GM12892 (cell line): Measurements from ENCODE around the gene LMTK2.

Source experiments
- DNase-seq: peaks from one replicate; pipeline ENCODE4 v3.0.0; 2011; ENCODE audit not compliant: insufficient read length
- FAIRE-seq: peaks from 2 replicates; lab custom pipeline; 2011; peaks lifted over from hg19 to GRCh38; lab: Jason Lieb, UNC
- POLR2A ChIP-seq: IDR thresholded peaks from 2 replicates; pipeline ENCODE4 v1.6.1; 2011; ENCODE audit warnings: low read depth, low read length, control low read depth
- POLR2AphosphoS5 ChIP-seq: IDR thresholded peaks from 2 replicates; pipeline ENCODE4 v1.6.1; 2011; ENCODE audit warnings: low read depth, low read length, control low read depth
- TAF1 ChIP-seq: IDR thresholded peaks from 2 replicates; pipeline ENCODE4 v1.6.1; 2011; ENCODE audit warnings: low read depth, mild to moderate bottlenecking, control low read depth, low read length, borderline replicate concordance

Gene LMTK2

DNA sequence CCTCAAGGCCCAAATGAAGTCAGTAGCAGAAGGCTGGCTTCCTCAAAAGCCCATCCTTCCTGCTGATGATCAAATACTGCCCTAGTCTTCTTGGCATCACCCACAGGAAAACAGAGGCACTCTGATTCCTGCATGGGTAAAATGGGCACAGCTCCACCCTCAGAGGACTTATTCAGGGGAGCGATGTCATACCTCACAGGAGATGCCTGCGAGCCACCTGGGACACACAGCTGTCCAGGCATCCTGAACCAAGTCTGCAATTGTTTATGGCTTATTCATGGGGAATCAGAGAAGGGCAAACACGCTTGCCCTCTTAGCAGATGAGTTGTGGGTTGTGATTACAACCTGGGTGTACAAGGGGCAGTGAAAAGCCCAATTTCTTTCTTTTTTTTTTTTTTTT, 22.0 kb upstream of the LMTK2 start:
- no peak for TF ChIP-seq POLR2AphosphoS5
- FAIRE-seq (no peak), DNase-seq (no peak)

DNA sequence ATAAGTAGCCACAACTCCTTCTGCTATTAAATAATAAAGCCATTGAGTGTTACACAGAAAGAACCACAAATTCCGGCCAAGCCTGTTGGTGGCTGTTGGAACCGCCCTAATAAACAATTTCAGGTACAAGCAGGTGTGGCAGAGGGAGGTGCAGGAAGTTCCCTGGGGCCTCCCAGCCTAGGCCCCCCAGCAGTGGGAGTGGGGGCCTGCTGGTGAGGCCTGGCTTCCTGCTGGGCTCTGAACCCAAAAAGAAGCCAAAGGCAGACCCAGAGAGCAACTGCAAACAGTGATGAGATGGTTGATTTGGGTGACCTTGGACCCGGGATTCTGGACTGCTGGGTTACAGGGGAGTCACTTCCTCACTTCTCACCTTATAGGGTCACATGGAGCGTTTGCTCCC, 21.0 kb upstream of the LMTK2 start:
- TF ChIP-seq POLR2AphosphoS5 (no peak), POLR2A (no peak), TAF1 (no peak)
- FAIRE-seq (no peak), DNase-seq (no peak)

DNA sequence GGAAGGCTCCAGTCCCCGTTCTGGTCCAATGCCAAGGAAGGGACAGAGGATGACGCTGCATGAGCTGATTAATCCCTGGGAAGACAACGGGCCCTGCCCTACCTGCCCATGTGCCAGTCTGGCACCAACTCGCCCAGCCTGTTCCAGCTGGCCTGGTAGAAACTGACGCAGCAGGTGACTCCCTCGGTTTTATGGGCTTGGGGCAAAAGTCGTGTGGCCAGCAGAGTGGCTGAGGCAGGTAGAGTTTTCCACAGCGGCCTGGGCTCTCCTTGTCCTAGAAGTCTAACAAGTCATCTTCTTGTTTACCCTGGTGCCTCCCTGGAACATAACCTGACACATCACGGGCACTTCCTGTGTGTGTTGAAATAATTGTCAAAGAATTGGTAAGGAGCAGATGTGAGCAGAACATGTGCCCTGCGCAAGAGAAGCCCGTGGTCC, 20.4 kb upstream of the LMTK2 start:
- no peak for TF ChIP-seq POLR2AphosphoS5
- no peak for TF ChIP-seq TAF1
- TF ChIP-seq POLR2A, result no peak
- DNase-seq, result no peak
- no peak for FAIRE-seq

DNA sequence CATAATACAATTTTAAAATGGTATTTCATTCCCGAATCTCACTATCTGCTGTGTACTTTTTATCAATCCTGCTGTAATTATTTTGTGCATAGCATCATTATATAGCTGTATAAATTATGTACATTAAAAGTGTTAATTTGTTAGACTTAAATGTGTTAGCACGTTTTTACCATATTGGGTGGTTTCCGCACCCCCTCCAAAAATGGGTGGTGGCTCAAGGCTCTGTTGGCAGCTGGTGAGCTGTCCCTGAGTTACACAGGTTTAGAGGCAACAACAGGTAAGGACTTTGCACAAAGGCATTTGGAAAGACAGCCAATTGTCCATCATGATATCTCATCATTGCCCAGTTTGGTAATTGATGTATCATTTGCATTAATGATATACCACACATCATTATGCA, 18.6 kb upstream of the LMTK2 start:
- FAIRE-seq (no peak), DNase-seq (no peak)
- no peak for TF ChIP-seq TAF1
- TF ChIP-seq POLR2A, result no peak
- TF ChIP-seq POLR2AphosphoS5, result no peak

DNA sequence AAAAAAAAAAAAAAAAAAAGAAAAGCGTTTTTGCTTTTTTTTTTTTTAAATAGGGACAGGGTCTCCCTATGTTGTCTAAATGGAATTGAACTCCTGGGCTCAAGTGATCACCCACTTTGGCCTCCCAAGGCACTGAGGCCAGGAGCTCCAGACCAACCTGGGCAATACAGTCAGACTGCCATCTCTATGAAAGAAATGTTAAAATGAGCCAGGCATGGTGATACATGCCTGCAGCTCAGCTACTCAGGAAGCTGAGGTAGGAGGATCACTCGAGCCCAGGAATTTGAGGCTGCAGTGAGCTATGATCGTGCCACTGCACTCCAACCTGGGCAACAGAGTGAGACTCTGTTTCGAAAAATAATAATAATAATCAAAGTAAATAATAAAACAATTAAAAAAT, 16.5 kb upstream of the LMTK2 start:
- FAIRE-seq, result no peak
- TF ChIP-seq TAF1 (no peak), POLR2AphosphoS5 (no peak), POLR2A (no peak)
- no peak for DNase-seq

DNA sequence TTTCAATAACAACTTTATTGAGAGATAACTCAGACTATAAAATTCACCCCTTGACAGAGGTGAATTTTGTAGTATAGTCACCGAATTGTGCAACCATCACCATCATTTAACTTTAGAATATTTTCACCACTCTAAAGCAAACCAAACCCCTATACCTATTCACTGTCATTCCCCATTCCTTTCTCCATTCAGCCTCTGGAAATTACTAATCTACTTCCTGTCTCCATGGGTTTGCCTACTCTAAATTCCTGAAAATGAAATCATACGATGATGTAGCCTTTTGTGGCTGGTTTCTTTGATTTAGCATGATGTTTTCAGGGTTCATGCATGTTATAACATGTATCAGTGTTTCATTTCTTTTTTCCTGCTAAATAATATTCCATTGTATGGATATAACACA, 15.6 kb upstream of the LMTK2 start:
- FAIRE-seq (no peak), DNase-seq (no peak)

DNA sequence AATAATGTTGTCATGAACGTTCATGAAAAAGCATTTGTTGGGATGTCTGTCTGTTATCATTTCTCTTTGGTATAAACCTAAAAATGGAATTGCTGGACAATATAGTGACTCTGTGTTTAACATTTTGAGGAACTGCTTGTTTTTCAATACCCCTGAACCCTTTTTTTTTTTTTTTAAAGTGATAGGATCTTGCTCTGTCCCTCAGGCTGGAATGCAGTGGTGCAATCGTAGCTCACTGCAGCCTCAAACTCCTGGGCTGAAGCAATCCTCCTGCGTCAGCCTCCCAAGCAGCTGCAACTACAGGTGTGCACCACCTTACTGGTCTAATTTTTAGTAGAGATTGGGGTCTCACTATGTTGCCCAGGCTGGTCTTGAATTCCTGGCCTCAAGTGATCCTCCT, 15.1 kb upstream of the LMTK2 start:
- DNase-seq (no peak), FAIRE-seq (no peak)
- TF ChIP-seq POLR2A (no peak), POLR2AphosphoS5 (no peak), TAF1 (no peak)

More for the DNA sequence above, 15.6 kb upstream of the LMTK2 start:
- no peak for TF ChIP-seq TAF1
- TF ChIP-seq POLR2A, result no peak
- TF ChIP-seq POLR2AphosphoS5, result no peak

DNA sequence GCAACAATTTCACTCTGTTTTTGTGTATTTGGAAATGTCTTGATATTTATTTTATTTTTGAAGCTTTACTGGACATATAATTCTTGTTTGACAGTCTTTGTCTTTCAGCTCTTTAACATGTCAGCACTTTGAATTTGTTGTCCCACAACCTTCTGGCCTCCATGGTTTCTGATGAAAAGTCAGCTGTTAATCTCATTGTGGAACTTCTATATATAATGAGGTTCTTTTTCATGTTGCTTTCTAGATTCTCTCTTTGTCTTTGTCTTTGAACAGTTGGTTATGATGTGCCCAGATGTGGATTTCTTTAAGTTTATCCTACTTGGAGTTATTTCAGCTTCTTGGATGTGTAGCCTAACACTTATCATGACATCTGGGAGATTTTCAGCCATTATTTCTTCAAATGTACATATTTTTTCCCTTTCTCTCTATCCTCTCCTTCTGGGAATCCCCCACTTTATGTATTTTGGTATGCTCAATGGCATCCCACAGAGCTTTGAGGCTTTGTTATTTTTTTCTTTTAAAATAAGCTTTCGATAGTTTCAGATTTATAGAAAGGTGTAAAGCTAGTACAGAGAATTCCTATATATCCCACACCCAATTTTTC, 9.5 kb upstream of the LMTK2 start:
- FAIRE-seq, result no peak
- TF ChIP-seq POLR2A (no peak), TAF1 (no peak), POLR2AphosphoS5 (no peak)
- DNase-seq, result no peak

DNA sequence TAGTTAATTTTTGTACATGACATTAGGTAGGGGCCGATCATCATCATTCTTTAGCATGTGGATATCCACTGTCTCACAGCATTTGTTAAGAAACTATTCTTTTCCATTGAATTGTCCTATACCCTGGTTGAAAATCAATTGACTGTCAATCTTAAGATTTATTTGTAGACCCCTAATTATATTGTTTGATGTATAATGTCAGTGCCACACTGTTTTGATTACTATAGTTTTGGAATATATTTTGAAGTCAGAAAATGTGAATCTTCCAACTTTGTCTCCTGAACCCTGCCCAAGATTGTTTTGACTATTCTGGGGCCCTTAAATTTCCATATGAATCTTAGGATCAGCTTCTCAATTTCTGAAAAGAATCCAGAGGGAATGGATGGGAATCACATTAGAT, 6.6 kb upstream of the LMTK2 start:
- no peak for FAIRE-seq
- TF ChIP-seq POLR2AphosphoS5 (no peak), TAF1 (no peak), POLR2A (no peak)

DNA sequence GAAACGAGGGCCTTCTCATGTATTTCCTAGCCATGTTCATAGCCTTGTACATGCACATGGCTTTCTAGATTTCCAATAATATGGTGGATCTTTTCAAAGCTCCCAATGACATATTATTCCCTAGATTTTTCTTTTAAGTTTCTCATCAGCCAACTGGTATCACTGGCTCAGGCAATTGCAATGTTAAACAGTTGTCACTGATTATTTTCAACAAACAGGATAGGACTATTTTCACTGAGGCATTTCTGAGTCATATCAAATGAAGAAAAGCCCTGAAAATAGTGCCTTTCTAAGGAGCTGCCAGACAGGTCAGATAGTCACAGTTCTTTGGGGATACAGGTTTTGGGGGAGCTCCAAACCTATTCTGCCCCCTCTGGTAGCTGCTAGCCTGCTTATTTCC, 4.5 kb upstream of the LMTK2 start:
- TF ChIP-seq TAF1, result no peak
- no peak for TF ChIP-seq POLR2AphosphoS5
- TF ChIP-seq POLR2A, result no peak
- FAIRE-seq (no peak), DNase-seq (no peak)

More for the DNA sequence above, 6.6 kb upstream of the LMTK2 start:
- no peak for DNase-seq

DNA sequence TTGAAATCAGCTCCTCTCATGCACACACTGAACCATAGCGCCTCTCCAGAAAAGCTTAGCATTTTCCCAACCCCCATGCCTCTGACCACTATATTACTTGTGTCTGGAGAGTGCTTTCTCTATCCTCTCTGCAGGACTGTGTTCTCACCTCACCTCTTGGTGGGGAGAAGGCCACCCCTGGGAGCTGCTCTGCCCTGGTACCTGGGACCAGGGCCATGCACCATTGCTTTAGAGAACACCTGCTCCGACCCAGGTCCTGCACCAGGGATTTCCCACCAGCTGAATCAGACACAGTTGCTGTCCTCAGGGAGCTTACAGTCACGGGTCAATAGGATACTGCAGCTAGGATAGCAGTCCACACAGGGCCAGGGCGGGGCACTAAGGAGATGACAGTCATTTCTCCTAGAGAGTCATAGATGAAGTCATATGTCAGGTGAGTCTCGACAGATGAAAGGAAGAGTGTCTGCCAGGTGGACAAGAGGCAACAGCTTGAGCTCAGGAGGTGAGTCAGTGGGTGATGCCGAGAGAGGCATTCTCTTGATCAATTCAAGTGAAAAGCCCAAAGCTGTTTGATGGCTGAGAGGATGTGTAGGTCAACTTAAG, 619 bp upstream of the LMTK2 start:
- FAIRE-seq (peak; percentile 58), DNase-seq (no peak)
- TF ChIP-seq POLR2AphosphoS5, result no peak
- no peak for TF ChIP-seq POLR2A
- no peak for TF ChIP-seq TAF1

DNA sequence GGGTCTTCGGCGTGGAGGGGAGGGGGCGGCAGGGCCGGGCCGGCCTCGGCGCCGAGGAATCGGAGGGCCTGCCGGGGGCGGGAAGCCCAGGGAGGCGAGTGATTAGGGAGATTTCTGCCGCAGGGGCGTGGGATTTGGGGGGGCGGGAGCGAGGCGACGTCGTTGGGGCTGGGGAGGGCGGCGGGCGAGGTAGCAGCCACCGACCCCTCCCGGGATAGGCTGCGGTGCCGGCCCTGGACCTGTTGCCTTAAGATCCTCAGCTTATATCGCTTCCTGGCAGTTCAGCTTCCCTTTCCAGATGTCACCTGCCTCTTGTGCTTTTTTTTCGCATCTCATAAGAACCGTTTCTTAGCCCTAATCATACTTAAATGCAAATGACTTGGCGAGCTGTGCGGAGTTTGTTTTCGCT, 655 bp downstream of the LMTK2 start:
- no peak for TF ChIP-seq POLR2A
- TF ChIP-seq TAF1, result no peak
- TF ChIP-seq POLR2AphosphoS5, result no peak
- DNase-seq (peak; percentile 28), FAIRE-seq (no peak)
